ENCODE results near the gene CCDC170.
"Not testable (repeated sequence)": the region's sequence is repeated elsewhere in the genome, so short reads cannot be mapped to it uniquely, and the experiment has no call there.

Gene CCDC170, protein sequence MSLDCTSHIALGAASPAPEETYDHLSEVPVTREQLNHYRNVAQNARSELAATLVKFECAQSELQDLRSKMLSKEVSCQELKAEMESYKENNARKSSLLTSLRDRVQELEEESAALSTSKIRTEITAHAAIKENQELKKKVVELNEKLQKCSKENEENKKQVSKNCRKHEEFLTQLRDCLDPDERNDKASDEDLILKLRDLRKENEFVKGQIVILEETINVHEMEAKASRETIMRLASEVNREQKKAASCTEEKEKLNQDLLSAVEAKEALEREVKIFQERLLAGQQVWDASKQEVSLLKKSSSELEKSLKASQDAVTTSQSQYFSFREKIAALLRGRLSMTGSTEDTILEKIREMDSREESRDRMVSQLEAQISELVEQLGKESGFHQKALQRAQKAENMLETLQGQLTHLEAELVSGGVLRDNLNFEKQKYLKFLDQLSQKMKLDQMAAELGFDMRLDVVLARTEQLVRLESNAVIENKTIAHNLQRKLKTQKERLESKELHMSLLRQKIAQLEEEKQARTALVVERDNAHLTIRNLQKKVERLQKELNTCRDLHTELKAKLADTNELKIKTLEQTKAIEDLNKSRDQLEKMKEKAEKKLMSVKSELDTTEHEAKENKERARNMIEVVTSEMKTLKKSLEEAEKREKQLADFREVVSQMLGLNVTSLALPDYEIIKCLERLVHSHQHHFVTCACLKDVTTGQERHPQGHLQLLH

DNA sequence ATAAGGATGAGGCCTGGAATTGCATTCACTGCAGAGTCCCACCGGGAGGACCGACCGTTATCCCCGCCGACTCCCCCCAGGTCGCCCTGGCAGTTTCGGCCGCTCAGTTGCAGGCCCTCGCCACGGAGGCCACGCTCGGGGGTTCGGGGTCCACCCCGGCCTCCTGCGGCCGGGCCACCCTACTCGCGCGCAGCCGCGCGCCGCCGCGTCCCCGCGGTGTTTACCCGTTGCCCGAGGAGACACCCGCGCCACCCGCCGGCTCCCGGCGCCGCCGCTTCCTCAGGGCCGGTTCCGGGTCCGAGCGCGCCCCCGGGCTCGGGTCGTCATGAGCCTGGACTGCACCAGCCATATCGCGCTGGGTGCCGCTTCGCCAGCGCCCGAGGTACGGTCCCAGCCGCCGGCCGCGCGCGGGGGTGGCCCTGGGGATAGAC is at the start of gene CCDC170:
TSS of gene CCDC170 (plus strand) at position 214 of the 431 bp plus-strand sequence. CDS start at position 326, 112 bp downstream.
- in situ Hi-C loops (cut with MboI; ENCODE audit: low sequenced_read_pairs) = no loop called here

DNA sequence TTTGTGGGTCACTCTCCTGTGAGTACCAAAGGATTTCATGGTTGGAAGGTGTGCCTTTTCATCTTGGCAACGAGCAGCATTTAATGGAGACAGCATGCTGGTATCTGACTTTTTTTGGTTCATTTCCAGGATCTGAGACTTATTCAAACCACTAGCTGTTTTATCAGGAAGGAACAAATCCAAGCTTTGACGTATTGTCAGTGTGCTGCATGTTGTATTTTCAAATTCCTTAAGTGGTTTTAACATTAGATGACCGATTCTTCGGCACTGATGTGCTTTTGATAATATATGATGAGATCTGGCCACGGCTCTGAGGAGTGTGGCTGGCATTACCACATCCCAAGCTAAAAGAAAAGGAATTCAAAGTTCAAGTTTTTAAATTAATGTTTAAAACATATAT is 48.3 kb upstream of the CCDC170 start:
- in situ Hi-C loops (cut with MboI; ENCODE audit: low sequenced_read_pairs) = no loop called here

DNA sequence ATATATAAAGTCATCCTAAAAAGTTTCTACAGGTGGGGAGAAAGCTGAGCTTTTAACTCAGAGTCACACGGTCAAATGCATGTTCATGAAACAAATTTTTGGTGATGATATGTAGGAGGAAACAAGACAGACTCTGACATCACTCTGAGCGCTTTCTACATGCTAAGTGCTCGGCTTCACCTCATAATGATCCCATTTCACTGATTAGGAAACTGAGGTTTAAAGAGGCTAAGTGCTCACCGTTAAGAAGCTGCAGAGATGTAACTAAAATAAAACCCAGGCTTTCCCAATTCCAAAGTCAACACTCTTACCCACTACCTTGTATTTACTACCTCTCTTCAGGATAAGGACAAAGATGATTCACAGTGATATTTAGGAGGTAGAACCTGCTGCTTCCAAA is 46.6 kb upstream of the CCDC170 start:
- in situ Hi-C loops (cut with MboI; ENCODE audit: low sequenced_read_pairs) = no loop called here

DNA sequence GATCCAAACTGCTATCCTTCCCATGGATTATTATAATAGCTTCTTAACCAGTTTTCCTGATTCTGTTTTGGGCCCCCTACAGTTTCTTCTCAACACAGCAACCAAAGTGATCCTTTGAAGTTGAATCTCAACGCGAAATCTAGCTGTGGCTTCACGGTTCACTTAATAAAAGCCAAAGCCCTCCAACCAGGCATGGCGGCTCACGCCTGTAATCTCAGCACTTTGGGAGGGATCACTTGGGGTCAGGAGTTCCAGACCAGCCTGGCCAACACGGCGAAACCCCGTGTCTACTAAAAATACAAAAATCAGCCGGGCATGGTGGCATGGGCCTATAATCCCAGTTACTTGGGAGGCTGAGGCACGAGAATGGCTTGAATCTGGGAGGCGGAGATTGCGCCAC is 45.2 kb upstream of the CCDC170 start:
- in situ Hi-C loops (cut with MboI; ENCODE audit: low sequenced_read_pairs) = no loop called here

DNA sequence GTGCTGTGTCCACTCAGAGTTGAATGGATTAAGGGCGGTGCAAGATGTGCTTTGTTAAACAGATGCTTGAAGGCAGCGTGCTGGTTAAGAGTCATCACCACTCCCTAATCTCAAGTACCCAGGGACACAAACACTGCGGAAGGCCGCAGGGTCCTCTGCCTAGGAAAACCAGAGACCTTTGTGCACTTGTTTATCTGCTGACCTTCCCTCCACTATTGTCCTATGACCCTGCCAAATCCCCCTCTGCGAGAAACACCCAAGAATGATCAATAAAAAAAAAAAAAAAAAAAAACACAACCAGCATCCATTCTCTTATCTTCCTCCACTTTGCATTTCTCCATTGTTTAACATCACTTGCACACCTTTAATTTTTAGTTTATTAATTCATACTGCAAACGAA is 42.9 kb upstream of the CCDC170 start:
- in situ Hi-C loops (cut with MboI; ENCODE audit: low sequenced_read_pairs) = not testable (repeated sequence)

DNA sequence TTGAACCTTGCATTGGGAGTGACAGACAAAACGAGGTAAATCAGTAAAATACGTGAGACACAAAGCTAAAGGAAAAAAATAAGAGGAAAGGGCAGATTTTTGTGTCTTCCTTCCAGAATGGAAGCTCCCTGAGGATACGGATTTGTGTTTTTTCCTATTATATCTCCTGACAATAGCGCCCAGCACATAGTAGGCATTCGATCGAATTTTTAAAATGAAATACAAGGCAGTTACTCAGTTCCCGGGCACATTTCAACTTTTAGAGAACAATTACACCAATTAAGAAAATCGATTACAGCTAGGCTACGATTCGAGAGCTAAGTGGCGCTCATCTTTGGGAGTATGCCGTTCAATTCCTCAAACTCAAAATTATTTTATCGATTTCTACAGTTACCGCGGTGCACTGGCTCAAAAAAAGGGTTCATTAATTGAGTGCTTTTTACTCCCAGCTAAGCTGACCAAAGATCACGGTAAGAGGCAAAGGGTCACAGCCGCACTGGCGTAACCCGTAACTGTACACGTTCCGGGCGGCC is 42.3 kb upstream of the CCDC170 start:
- in situ Hi-C loops (cut with MboI; ENCODE audit: low sequenced_read_pairs) = no loop called here

DNA sequence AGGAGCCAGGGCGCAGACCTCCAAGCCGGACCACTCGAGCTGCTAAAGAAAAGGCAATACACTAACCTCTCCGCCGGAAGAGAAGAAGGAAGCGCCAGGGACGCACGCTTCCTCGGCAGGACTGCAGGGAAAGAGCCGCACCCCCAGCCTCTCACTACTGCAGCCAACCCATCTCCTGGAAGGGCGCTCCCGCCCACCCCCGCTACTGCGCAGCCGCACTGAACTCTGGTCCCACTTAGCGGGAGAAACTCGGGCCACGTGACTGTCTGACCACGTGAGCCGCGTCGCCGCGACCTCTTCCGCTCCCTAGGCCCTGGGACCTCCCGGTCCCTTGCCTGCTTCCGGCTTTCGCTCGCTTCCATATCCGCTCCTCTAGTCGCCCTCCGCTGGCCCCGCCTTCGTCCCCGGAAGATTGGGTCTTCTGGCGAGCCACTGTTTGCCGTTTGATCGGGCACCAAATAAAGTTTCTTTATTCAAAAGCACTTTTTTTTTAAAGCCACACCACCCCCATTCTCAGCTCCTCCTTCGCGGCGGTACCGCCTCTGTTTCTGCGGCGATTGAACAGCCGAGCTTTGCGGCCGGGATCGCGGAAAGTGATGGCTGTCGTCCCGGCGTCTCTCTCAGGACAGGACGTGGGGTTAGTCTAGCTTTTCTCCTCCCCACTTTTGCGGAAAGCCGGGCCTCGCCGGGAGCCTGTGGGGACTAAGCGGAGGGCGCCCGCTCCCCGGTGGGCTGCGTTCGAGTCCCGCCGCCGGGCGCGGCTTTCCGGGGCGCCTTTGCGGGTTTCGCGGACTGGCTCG is 41.7 kb upstream of the CCDC170 start, which contains the start of gene RMND1:
TSS of gene RMND1 (minus strand) at position 177 of the 800 bp plus-strand sequence. CDS start 6,315 bp downstream, outside the sequence.
- in situ Hi-C loops (cut with MboI; ENCODE audit: low sequenced_read_pairs) = no loop called here

DNA sequence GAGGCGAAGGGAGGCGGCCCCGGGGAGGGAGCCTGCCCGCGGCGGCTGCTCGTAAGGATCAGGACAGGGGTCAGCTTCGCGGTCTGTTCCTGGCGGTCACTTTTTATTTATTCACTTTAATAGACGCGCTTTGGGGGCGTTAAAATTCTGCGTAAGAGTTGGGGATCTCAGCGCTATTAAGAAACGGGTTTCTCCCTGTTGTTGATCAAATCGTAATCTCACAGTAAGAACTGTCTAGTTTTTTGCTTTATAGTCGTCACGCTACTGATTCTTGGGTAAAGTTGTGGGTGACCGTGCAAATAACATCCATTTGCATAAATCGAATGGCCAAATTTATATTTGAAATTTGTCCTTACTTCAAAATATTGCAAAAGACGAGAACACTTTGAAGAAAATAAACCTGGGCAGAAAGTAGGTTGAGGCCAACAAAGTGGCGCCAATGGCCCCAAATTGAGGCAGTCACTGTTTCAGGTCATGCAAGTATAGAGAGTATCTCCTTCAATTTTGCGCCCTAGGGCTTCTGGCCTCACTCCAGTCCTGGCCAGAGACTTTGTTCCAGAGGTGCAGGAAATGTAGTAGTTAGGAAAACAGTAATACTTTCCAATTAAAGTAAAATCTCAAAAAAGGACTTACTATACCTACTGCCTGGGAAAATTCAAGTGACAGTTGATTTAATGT is 40.9 kb upstream of the CCDC170 start:
- in situ Hi-C loops (cut with MboI; ENCODE audit: low sequenced_read_pairs) = no loop called here

DNA sequence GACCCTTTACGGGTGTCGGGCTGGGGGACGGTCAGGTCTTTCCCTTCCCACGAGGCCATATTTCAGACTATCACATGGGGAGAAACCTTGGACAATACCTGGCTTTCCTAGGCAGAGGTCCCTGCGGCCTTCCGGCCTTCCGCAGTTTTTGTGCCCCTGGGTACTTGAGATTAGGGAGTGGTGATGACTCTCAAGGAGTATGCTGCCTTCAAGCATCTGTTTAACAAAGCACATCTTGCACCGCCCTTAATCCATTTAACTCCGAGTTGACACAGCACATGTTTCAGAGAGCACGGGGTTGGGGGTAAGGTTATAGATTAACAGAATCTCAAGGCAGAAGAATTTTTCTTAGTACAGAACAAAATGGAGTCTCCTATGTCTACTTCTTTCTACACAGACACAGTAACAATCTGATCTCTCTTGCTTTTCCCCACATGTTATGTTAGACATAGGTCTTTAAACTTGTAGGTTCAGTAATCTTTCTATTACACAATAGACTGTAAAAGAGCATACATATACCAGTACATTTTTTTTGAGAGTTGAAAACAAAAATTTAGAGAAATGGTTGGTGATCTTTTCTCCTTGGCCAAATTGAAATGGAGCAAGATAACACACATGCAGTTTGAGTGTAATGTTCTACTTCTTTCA is 37.9 kb upstream of the CCDC170 start:
- in situ Hi-C loops (cut with MboI; ENCODE audit: low sequenced_read_pairs) = not testable (repeated sequence)

DNA sequence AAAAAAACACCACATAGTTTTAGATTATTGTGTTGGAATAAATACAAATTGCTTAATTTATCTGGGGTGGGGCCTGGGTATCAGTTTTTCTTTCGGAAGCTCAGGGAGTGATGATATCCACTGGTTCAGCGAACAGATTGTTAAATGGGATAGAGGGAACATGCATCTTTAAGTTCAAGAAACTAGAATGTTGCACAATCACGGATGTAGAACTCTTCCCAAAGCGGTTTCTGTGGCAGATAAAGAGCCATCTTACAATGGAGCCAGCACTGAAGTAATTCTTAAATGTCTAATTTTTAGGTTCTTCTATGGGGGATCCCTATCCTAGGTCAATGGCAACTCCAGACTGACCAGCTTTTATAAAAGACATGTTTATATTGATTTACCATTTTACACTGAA is 32.1 kb upstream of the CCDC170 start:
- in situ Hi-C loops (cut with MboI; ENCODE audit: low sequenced_read_pairs) = no loop called here

DNA sequence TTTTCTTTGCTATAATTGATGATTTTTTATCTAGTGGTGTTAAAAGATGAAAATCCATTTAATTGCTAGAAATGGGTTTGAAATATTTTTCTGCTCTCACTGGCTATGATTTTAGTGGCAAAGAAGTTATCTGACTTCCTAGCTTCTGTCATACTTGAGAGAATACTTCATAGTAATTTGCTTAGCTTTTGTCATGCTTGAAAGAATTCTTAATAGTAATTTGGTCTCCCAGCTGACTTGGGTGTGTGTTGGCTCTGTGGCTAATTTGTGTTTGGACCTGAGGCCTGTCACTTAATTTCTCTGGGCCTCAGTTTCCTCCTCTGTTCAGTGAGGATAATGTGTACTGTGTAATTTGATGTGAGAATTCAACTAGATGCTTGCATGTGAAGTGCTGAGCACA is 29.1 kb upstream of the CCDC170 start:
- in situ Hi-C loops (cut with MboI; ENCODE audit: low sequenced_read_pairs) = no loop called here

DNA sequence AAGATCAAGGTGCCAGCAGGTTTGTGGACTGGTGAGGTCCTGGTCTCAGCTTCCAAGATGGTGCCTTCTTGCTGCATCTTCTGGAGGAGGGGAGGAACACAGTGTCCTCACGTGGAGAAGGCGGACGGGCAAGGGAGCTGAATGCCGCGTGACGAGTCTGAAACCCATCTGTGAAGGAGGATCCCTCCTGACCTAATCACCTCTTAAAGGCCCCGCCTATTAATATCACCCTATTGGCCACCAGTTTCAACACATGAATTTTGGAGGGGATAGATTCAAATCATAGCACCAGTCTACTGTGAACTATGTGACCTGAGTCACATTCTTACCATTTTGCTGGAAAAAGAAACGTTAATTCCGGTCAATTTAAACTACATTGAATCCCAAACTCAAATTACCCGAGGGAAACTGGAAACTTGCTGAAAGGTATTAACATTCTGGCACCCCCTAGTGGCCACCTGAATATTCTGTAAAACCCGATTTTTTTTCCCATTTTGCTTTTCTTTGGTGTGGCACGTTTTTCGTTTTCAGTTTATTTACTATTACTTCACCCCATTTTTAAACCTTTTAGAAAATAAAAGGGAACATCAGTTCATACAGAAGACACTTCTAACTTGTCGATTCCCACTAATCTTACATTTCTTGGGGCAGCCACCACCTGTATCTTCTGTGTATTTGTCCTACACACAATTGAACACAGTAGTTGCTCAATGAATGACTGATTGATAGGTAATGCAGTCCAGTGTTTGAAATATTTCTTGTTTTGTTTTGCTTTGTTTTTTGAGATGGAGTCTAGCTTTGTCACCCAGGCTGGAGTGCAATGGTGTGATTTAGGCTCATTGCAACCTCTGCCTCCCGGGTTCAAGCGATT is 17.9 kb upstream of the CCDC170 start:
- in situ Hi-C loops (cut with MboI; ENCODE audit: low sequenced_read_pairs) = no loop called here

DNA sequence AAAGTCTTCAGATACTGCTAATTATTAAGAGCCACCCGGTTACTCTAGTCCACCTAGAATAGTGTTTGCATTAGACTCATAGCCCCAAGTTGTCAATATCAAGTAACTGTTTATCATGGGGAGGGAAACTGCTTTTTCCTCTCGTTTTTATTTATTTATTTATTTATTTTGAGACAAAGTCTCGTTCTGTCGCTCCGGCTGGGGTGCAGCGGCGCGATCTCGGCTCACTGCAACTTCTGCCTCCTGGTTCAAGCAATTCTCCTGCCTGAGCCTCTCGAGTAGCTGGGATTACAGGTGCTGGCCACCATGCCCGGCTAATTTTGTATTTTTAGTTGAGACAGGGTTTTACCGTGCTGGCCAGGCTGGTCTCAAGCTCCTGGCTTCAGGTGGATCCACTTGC is 16.1 kb upstream of the CCDC170 start:
- in situ Hi-C loops (cut with MboI; ENCODE audit: low sequenced_read_pairs) = no loop called here

DNA sequence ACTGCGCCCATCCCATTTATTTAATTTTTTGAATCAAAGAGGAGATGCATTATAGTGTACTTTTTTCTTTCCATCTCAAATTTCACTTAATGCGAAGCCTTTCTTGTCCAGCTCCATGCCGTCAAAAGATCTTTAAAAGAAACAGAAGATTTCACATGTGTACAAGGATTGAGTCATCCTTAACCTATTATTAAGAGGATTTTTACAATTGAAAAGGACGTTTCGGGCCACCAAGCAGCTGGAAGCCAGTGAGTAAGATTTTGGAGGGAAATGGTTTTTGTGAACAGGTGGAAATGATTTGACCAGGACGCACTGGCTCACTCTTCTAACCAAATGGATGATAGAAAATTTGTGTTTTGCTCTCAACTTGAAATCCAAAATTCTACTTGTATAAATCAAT is 15.1 kb upstream of the CCDC170 start:
- in situ Hi-C loops (cut with MboI; ENCODE audit: low sequenced_read_pairs) = no loop called here

DNA sequence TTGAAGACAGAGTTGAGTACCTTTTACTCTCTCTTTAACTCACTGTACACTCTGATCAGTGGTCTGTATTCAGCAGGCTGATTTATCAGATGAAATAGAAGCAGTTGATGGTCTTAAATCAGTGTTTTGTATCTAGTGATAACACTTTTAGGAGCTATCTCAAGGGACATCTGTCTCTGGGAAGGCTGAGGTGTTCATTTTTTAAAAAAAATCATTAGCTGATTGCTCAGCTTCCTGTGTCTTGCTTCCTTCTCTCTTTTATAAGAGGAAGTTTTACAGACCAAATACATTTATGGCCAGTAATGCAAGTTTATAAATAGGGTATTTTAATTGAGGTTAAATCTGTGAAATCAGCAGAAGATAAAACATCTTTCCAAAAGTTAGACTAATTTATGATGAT is 12.0 kb upstream of the CCDC170 start:
- in situ Hi-C loops (cut with MboI; ENCODE audit: low sequenced_read_pairs) = no loop called here

DNA sequence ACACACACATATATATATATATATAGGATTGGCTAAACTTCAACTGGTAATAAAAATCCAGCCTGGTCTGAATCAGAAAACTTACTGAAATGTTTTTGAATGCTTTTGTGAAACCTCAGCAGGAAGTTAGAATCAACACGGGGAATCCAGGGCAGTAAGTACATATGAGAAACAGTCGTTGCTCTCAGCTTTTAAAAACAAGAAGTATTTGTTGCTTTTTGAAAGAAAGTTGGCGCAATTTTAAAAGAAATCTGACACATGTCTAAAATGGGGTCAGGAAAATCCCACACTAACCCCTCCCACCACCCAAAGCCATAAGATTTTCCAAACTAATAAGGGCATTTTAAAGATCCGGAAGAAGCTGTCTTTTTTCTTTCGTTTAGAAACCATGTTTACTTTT is 11.5 kb upstream of the CCDC170 start:
- in situ Hi-C loops (cut with MboI; ENCODE audit: low sequenced_read_pairs) = no loop called here

DNA sequence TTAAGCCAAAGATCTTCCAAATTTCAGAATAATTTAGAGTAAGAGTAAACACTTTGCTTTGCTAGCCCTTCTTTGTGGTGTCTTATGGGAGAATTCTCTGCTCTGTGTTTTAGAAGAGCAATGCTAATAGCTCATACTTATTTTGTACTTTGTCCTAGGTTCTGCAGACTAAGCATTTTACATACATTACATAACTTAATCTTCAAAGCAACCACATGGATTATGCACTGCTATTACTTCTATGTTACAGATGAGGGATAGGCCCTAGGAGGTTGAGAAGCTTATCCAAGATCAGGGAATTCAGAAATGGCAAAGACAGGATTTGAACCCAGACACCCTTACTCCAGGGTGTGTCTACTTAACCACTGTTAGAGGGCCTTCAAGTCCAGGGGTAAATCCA is 9.8 kb upstream of the CCDC170 start:
- in situ Hi-C loops (cut with MboI; ENCODE audit: low sequenced_read_pairs) = no loop called here

DNA sequence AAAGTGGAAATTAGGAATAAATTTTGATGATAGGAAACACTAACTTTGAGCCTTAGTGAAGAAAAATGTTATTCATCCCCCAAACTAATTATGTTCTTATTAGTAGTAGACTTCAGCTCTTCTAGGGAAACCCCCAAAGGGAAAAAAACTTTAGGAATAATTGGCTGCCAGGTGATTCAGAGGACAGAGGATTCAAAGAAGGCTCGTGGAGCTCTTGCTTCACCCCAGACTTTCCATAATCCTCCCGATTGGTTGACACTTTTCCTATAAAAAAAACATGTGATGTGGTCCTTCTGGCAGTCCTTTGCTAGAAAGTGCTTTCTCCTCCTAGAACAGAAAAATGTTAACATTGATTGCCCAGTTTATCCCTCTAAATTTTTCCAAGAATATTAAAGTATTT is 5.6 kb upstream of the CCDC170 start:
- in situ Hi-C loops (cut with MboI; ENCODE audit: low sequenced_read_pairs) = no loop called here

DNA sequence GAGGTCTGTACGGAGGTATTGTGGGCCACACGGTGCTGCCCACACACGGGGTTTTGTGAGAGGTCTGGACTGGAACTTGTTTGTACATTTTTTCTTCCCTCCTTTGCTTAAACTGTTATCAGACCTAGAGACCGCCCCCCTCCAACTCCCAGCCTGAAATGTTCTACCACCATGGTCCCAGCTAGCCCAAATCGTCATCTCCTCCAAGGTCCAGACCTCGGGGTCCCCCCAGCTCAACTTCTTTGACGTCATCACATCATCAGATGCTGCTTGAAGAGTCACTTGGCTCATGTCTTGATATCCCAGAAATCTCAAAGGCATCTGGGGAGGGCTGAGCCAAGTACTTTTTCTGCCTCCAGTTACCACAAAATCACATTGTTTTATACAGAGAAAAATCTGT is 2.8 kb upstream of the CCDC170 start:
- in situ Hi-C loops (cut with MboI; ENCODE audit: low sequenced_read_pairs) = no loop called here

All from HL-60/S4 treated with phorbol 12-myristate 13-acetate at 8.2 ng/mL for 4 days and 3 days (cell line).